ENCODE measurements around the gene CLSTN2. TPM values are rescaled to one million over a fixed set of nuclear protein-coding genes. Genes with fewer than 3 reads are reported as not detected.

CLSTN2 gene
- total and polyA plus RNA-seq, 2 of the 4 experiments (the other 2 are of a cell fraction): under 0.01 to 0.07 TPM

GRCh38 chr3:140277886-140278285, 342.9 kb downstream of the CLSTN2 start:
- Histone ChIP-seq H2BK5ac (ENCODE audit: low read depth, low read length, poor library complexity, severe bottlenecking) (no peak overlapping the region), H3K14ac (replicated peaks; ENCODE audit: low read depth, low read length) (no peak overlapping the region), H3K27me3 (ENCODE audit: control insufficient read depth, insufficient read depth, low read length) (no peaks in the 10 kb centered on the region), H3K4me3 (ENCODE audit: insufficient read depth, low read depth, low read length) (no peak overlapping the region), H3K4me1 (ENCODE audit: control insufficient read depth, insufficient read depth, low read length) (no peaks in the 10 kb centered on the region), H3K36me3 (ENCODE audit: control insufficient read depth, insufficient read depth, low read length) (no peaks in the 10 kb centered on the region), H3K79me1 (ENCODE audit: low read depth in 1 of 2, low read length in 2 of 2) (no peaks in the 10 kb centered on the region), H2BK20ac (ENCODE audit: low read depth, low read length) (no peak overlapping the region), H3K4ac (ENCODE audit: low read depth, low read length) (no peak overlapping the region), H3K4me2 (ENCODE audit: low read depth, low read length) (no peak overlapping the region), H2BK120ac (ENCODE audit: low read depth, low read length) (no peak overlapping the region), H3K23ac (ENCODE audit: low read depth, low read length) (no peak overlapping the region), H2AK5ac (ENCODE audit: low read depth, low read length) (no peak overlapping the region), H4K20me1 (ENCODE audit: insufficient read depth, low read length) (no peaks in the 10 kb centered on the region), H3K18ac (ENCODE audit: low read depth, low read length) (no peak overlapping the region), H2BK15ac (ENCODE audit: low read depth, low read length) (no peak overlapping the region), H3K56ac (ENCODE audit: extremely low read depth, insufficient read depth, low read length) (no peak overlapping the region), H3K9me3 (ENCODE audit: control insufficient read depth, insufficient read depth, low read length) (no peaks in the 10 kb centered on the region), H3K9ac (ENCODE audit: low read depth, low read length) (no peak overlapping the region), H3K27ac (ENCODE audit: insufficient read depth, low read length) (no peak overlapping the region), H2AK9ac (replicated peaks; ENCODE audit: low read depth, low read length, poor library complexity) (no peak overlapping the region), H4K91ac (ENCODE audit: insufficient read depth, low read depth, low read length) (no peak overlapping the region), H4K5ac (ENCODE audit: low read depth, low read length) (no peak overlapping the region), H4K8ac (ENCODE audit: low read depth in 2 of 2, low read length in 2 of 2) (no peak overlapping the region), H3K9me1 (ENCODE audit: insufficient read depth, low read length) (no peaks in the 10 kb centered on the region), H2AFZ (replicated peaks; ENCODE audit: low read length, poor library complexity) (no peak overlapping the region)
- POLR2A ChIA-PET (ENCODE audit: unreplicated experiment): no interaction called here
- DNase-seq (no peak), ATAC-seq (ENCODE audit: low read depth) (no peak)
- intact Hi-C loops (cut with micrococcal nuclease) (no loop called here), in situ Hi-C loops (cut with MboI; ENCODE audit: low sequenced_read_pairs) (no loop called here), dilution Hi-C loops (cut with HindIII; ENCODE audit: low sequenced_read_pairs, unreplicated experiment) (no loop called here)
- TF ChIP-seq CHD1 (IDR thresholded peaks at IDR 0.05; ENCODE audit: low read depth, low read length): no peak
- no peak for TF ChIP-seq NFE2L2 (IDR thresholded peaks at IDR 0.05; ENCODE audit: low read depth, low read length)
- no peak for TF ChIP-seq USF2 (IDR thresholded peaks at IDR 0.05; ENCODE audit: low read depth, low read length)
- no peak for TF ChIP-seq RFX5 (IDR thresholded peaks at IDR 0.05; ENCODE audit: low read depth, low read length)
- no peak for TF ChIP-seq FOS (IDR thresholded peaks at IDR 0.05; ENCODE audit: low read depth, low read length)
- BruUV-seq (replicated peaks): no TSS peak
- CTCF ChIA-PET: no interaction called here
- no CpG with 5 or more reads among the region's 4 CpGs for WGBS, 2 experiments (ENCODE audit: extremely low coverage in 2 of 2, insufficient read length in 1 of 2)

All from IMR-90 (cell line).